Urothelium cell line (cell line): ENCODE measurements around the gene ATP1B3.
"Not testable (repeated sequence)": the region's sequence is repeated elsewhere in the genome, so short reads cannot be mapped to it uniquely, and the experiment has no call there.

ENCODE experiments used
- DNase-seq: peaks from one replicate; pipeline ENCODE4 v3.0.0; 2011; ENCODE audit warnings: low spot score, mixed read lengths
- FAIRE-seq: peaks from 2 replicates; lab custom pipeline; 2011; peaks lifted over from hg19 to GRCh38; lab: Jason Lieb, UNC

ATP1B3 gene

DNA sequence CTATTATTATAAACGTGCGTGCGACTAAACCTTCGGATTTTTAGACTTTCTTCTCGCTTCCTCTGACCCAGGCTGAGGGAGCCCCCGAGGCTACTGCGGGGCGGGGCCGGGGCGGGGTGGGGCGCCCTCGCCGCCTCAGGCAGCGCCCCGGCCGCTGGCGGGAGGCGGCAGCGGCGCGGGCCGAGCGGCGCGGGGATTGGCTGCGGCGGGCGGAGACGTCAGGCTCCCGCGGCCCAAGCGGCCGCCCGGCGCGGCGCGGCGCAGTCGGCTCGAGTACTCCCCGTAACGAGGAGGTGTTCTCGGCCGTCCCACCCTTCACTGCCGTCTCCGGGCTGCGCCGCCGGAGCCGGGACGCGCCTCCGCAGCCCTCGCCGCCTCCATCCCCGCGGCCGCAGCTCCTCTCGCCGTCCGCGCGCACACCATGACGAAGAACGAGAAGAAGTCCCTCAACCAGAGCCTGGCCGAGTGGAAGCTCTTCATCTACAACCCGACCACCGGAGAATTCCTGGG lies at the start of gene ATP1B3:
Gene ATP1B3, plus strand, starts transcription at position 263 of the 510 bp plus-strand sequence. Its CDS starts 159 bp downstream, at position 422.
- FAIRE-seq (no peak), DNase-seq (peak; percentile 89)

DNA sequence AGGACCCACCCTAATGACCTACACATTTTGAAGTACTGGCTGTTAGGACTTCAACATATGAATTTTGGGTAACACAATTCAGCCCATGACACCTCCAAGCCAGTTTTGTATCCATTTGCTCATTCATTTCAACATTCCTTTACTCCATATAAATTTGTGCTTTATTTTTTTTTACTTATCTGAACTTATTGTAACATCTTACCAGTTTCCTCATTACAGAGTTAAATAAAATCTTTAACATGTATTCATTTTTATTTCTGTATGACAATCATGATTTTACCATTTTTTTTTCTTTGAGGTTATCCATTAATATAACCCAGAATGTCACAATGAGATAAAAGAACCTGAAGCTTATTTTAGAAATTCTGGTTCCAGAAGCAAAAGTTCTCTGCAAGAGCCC lies 48.0 kb upstream of the ATP1B3 start:
- FAIRE-seq (no peak), DNase-seq (no peak)

DNA sequence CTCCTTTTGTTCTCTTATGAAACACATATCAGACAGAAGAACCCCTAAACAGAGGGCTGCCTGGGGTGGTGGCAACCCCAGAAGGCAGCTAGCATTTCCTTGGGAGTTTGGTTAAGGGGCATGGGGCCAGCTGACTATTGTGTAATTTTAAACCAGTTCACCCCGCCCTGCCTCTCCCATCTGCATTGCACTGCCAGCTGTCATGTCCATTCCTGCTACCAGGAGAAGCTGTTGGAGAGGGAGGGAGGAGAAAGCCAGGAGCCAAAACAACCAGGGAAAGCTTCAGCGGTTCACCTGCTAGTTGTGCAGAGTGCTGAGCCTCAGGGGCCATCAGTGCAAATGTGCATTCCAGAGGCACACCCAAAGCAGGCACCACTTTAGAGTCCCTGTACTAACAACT lies 47.6 kb upstream of the ATP1B3 start:
- no peak for DNase-seq
- FAIRE-seq = no peak

DNA sequence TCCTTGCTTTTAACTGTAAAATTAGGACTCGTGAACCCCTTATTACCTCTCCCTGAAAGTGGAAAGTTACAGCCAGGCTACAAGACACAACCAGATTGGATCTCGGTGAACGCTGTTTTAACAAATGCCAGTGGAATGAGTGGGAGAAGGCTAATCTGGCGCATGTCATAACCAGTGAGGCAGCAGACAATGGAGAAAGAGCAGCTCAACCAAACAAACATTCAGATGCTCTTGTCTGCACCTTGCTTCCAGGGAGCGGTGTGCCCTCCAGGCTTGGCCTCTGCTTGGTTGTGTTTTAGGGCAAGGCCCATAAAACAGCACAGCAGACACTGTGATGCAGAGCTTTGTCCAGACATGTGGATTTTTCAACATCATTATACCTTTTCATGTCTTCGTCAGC lies 45.9 kb upstream of the ATP1B3 start:
- FAIRE-seq (no peak), DNase-seq (no peak)

DNA sequence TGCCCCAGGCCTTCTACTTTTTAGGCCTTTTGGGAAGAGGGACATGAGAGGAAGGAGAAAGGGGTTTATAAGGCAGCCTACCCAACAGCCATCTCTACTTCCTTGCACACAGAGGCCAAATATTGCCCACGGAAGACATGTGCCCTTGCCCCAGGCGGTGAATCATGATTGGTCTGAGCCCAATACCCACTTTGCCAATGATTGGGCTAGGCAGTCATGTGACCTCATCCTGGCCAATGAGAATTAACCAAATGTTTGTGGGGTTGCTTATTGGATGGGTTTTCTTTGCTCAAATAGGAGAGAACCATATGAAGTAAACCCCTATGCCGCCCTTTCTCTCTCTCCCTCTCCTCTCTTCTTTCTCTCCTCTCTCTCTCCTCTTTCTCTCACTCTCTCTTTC lies 42.2 kb upstream of the ATP1B3 start:
- DNase-seq = no peak
- no peak for FAIRE-seq

DNA sequence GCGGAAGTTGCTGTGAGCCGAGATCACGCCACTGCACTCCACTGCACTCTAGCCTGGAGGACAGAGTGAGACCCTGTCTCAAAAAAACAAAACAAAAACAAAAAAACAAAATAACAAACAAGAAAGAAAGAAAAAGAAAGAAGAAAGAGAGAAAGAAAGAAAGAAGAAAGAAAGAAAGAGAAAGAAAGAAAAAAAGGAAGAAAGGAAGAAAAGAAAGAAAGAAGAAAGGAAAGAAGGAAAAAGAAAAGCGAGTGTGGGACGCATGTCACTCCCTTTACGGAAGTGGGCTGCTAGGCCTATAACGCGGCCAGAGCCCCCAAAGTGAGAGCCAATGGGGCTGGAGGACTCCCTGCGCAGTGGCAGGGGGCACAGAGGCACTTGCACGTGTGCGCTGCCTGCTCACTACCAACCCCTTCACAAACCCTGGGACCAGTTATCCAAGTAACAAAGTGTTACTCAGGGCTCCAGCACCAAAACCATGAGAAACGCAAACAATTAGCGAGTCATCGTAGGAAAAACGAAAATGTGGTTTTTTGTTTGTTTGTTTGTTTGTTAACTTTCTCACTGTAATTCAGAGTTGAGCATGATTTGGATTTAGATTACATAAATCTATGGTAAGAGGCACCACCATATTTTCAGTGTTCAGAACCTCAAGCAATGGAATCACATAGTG lies 40.8 kb upstream of the ATP1B3 start:
- FAIRE-seq (no peak), DNase-seq (no peak)

DNA sequence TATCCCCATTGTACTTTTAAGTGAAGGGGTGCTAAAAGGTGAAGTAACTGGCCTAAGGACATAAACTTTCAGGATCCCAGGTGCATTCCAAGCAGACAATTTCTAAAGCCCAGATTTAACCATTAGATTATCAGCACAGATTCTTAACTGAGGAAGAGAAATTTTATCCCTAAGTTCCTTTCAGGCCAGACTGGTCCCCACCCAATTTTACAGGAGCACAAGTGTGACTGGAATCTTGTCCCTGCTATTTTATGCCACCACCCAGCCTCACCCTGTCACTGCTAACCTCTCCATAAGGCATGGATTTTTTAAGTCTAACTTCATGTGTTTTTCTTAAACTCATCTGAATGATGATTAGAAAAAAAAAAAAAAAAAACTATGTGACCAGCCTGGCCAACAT lies 37.1 kb upstream of the ATP1B3 start:
- FAIRE-seq = no peak
- DNase-seq = no peak

DNA sequence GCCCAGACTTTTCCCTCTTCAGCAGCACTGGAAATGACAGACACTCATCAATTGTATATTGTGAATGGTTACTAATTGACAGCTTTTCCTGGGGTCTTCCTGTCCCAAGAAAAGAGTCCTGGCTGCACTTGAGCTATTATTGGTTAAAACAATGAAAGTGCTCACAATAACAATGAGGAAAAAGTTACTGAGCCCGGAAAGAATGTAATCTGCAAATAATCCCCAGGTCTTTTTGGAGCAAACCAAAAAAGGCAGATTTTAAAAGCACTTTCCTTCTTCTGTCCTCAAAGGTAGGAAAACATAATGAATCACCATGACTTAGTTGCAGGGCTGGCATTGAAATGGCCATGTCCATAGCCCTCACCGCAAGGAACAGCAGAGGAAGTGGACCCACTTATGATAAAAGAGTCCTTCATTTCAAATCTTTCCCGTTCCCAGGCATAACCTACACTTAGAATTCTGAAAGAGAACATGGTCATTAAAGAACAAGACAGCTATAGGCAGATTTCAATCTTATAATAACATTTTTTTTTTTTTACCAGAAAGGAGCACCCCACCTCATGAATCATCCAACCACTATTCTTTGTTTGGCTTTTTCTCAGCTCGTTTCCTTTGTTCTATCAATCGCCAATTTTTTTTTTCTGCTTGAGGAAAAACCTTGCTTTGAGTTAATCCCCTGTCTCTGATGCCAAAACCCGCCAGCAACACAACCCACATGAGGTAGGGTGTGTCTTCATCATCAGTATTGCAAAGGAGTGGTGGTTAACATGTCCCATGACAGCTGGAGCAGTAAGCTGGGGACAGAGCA lies 35.5 kb upstream of the ATP1B3 start:
- peak; percentile 31 for DNase-seq
- no peak for FAIRE-seq

DNA sequence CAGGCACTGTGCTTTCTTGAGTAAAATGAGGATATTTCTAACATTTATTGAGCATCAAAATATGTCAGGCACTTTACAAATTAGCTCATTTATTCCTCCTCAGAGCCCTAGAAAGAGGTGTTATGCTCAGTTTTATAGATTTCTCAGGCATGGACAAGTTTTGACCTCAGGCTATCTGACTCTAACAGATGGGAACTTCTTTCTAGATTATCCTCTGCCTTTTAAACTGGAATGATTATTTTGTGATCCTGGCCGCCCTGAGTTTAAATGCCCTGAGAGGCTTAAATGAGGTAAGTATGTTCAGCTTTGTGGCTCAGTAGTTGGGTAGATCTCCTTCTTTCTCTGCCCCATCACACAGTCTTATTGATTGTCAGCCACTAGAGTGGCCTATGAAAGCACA lies 32.3 kb upstream of the ATP1B3 start:
- FAIRE-seq (no peak), DNase-seq (no peak)

DNA sequence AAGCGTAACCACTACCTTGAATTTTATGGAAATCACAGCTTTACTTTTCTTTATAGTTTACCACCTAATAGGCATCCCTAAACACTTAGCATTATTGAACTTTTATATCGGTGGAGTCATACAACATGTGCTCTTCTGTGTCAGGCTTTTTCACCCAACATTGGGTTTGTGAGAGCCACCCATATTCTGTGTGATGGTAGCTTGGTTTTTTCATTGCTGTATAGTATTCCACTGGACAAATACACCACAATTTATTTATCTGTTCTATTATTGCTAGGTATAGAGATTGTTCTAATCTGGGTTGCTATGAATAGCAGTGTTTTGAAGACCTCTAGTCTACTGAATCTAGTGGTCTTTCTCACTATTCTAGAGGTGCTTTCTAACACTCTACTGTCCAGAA lies 31.6 kb upstream of the ATP1B3 start:
- no peak for DNase-seq
- FAIRE-seq = no peak

DNA sequence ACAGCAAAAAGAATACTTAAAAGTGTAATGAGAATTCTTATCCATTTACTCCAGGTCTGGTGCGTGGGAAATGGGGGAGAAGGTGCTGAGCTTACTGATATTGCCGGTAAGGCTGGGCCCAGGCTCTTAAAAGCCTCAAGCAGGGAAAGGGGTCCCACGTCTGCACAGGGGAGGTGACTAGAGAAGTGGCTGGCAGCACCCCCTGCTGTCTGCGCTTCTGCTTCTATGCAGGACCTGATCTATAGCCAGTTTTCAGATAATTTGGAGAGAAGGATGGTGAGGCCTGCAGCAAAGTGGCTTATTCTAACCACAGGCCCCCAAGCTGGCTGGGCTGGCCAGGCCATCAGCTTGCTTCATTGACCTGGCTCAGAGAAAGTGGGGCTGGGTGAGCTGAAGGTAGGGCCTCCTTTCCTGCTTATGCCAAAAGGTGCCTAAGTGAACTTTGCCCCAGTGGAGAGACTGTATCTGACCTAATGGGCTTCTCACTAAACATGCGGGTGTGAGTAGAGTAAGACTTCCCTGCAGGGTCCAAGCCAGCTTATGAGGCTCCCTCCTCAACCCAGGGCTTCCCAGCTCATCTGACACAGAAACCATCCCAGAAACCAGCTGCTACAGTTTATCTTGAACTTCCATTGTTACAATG lies 30.9 kb upstream of the ATP1B3 start:
- FAIRE-seq (no peak), DNase-seq (no peak)

DNA sequence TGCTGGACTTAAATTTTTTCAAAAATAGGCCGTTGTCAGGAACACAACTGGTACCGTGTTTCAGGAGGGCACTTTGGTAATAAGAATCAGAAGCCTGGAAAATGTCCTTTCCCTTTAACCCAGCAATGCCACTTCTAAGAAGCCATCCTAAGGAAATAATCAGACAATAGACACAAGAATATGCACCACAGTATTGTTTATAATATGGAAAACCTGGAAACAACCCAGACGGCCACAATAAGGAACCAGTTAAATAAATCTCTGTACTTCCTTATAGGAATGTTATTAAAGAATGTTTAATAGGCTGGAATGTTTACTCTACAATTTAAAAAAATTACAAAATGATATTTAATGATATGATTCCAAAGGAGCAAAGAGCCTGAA lies 30.4 kb upstream of the ATP1B3 start:
- DNase-seq (no peak), FAIRE-seq (no peak)

DNA sequence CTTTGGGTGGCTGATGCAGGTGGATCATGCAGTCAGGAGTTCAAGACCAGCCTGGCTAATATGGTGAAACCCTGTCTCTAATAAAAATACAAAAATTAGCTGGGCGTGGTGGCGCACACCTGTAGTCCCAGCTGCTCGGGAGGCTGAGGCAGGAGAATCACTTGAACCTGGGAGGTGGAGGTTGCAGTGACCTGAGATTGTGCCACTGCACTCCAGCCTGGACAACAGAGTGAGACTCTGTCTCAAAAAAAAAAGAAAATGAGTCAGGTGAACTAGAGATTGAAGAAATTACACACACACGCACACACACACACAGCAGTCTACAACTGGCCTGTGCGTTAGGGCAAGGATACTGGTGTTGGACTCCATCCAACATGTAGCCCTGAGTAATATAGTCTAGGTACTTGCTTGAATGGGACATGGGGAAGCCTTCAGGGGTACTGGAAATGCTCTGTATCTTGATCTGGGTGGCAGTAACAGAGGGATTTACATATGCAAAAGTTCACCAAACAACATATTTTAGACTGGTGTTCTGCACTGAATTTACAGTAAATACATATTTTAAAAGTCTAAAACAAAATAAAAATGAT lies 28.2 kb upstream of the ATP1B3 start:
- not testable (repeated sequence) for DNase-seq, FAIRE-seq

DNA sequence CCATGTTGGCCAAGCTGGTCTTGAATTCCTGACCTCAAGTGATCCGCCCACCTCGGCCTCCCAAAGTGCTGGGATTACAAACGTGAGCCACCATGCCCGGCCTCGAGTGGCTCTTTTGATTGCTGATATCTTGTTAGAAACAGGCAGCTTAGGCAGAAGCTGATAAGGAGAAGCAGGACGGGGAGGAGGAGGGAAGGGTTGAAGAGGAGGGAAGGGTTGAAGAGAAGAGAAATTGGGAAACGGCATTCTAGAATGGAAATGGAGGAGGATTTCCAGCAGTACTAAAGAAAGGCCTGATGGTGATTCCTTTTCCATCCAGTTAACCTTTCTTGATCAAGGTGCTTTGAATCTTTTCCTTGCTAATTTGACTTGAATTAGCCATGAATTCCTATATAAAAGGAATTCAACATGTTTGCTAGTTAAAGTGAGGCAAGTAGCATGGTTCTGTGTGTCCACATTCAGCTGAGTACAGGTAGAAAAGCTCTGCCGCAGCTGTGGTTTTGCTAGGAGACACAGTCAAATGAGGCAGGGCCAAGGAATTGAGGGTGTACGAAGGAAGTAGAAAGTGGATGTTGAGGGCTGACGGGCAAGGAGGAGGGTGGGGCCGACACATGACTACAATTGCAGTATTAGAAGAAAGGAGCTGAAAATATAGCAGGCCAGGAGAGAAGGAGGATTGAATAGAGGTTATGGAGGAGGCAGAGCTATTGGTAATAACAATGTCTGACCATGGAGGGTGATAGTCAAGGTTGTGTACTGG lies 27.2 kb upstream of the ATP1B3 start:
- no peak for FAIRE-seq
- no peak for DNase-seq

DNA sequence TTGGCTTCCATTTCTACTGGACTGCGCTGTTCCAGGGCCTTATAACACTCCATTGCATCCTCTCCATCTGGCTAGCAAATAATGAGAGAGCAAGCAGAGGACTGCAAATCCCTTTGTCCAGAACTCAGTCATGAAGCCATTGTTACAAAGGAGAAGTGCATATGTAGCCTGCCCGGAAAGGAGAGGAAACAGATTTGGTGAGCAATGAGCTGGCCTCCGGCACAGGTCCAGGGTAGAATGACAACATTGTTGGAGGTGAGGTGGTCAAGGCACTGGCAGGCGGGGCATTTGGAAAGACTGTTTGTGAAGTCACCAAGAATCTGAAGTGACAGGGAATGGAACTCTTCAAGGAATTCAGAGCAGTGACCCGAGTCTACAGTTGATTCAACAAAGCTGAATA lies 25.0 kb upstream of the ATP1B3 start:
- no peak for FAIRE-seq
- no peak for DNase-seq

DNA sequence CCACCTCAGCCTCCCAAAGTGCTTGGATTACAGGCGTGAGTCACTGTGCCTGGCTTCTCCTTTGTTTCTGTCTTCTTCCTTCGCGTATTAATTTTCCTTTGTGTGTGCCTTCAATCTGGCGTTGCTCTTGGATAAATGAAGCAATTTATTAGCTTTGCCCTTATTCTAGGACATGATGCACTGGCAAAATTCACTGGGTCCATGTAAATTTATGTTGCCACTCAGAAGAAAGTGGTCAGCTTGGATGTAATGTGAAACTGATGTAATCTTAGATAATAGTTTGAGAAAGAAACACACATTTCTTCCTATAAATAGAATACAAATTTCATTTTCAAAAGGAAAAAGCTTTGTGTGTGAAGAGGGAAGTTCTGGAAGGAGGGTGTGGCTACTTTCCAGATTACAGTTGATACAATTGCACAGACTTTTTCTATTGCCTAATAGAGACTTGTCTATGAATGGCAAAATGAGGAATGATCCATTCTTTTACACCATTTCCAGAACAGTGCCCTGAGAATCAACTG lies 23.3 kb upstream of the ATP1B3 start:
- FAIRE-seq (no peak), DNase-seq (no peak)

DNA sequence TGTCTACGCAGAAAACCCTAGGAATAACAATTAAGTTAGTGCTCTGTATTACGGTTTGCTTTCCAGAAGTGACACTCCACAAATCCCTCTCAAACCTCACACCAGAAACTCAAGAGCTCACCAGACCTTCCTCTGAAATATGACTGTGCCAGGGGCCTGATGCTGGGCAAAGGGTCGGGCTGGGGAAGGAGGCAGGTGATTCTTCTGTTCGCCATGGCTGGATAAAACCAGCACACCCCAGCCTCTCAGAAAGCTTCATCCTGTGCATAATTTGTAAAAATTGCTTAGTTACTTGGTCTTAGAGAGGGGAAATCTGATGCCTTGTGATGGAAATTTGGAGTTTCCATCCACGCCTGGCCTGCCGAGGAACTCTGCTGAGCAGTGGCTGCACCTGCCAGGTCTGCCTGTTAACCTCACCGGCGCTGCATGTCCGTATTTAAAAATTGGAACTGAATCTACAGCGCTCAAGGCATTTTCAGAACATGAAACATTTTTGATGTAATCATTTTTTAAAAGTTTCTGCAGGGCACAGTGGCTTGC lies 22.7 kb upstream of the ATP1B3 start:
- FAIRE-seq = no peak
- DNase-seq = no peak

DNA sequence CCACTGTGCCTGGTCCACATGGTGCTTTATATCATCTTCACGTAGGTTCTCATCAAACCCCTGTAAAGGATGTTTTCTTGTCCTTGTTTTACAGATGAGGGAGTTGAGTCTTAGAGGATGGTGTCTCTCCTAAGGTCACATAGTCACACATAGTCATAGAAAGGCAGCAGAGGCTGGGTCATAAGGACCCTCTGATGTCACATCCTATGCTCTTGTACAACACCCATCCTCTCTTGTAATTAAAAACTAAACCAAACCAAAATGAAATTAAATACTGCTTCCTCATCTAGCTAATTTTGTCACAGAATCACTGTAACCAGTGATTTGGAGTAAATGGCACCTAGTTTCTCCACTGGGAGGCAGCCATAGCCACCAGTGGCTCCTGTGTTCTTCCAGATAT lies 21.8 kb upstream of the ATP1B3 start:
- DNase-seq (no peak), FAIRE-seq (no peak)

DNA sequence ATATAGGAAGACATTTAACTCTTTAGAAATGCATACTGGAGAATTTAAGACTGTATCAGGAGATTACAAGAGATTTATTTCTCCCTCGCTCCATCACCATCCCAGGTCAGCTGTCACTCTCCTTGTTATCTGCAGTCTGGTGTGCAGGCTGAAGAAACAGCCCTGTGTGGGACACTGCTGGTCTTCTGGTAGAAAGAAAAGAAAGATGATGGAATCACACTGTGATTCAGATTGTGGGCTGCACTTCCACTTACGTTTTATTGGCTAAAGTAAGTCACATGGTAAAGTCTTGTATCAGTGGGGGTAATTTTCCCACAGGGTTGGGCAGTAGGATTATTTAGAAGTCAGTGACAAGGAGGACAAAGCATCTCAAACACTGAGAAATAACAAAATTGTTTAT lies 18.1 kb upstream of the ATP1B3 start:
- DNase-seq = no peak
- FAIRE-seq = no peak

DNA sequence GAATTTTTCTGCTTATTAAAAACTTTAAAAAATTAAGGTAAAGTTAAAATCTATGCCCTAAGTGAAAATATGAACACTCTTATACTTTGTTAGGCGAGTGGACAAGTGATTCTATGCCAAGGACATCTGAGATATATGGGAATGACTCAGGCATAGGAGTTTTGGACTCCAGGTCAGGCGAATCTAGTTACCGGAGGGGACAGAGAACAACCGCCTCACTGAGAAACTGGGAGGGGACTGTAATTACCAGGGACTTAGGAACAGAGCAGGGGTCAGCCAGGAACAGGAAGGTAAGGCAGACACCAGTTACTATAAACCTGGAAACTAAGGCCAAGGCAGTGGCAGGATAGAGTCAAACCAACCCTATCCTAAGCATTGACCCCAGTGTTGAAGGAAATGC lies 16.8 kb upstream of the ATP1B3 start:
- DNase-seq (no peak), FAIRE-seq (no peak)
